Keratinocyte (primary cell): ENCODE results near the gene GRK4.

Source experiments
- CTCF ChIP-seq, 3 experiments: IDR thresholded peaks in 1 of 3; conservative IDR thresholded peaks in 1 of 3; optimal IDR thresholded peaks in 1 of 3; 2 replicates in 2 of 3; 3 replicates in 1 of 3; pipeline versions ENCODE3 to v1.5.1; 2011; ENCODE audit warnings: low read length in 3 of 3, mild to moderate bottlenecking in 3 of 3, moderate library complexity in 2 of 3, control low read depth in 1 of 3, inconsistent platforms in 1 of 3; ENCODE audit not compliant: insufficient read depth in 2 of 3; ENCODE audit errors: extremely low read depth in 1 of 3
- EZH2 ChIP-seq: IDR thresholded peaks from one replicate; pipeline ENCODE4 v1.6.1; 2012; ENCODE audit warnings: inconsistent platforms, mild to moderate bottlenecking, low read length, moderate library complexity

GRCh38 chr4:3034231-3034630 lies 70.9 kb downstream of the GRK4 start:
- no peak for TF ChIP-seq CTCF (optimal IDR thresholded peaks at IDR 0.05 in 1 of 3, IDR thresholded peaks at IDR 0.05 in 1 of 3, conservative IDR thresholded peaks at IDR 0.05 in 1 of 3; ENCODE audit: extremely low read depth in 1 of 3, insufficient read depth in 2 of 3, low read length in 3 of 3)
- no peak for TF ChIP-seq EZH2
